K562 (cell line): ENCODE data around the gene UBN1. TPM values are rescaled to one million over a fixed set of nuclear protein-coding genes. Genes with fewer than 3 reads are reported as not detected.
A peak's percentile ranks its signal among the peaks of the same experiment; 100 is the strongest.

ENCODE experiments used
- ATAC-seq: fragments of 200-7000 bp; cut with Tn5 transposase; 3 replicates; pipeline ENCODE4 v1.9.1; 2020; ENCODE audit warnings: moderate library complexity
- BruUV-seq: library from RNA; stranded (reverse); fragments of 400-500 nt; replicated peaks from 2 replicates; lab custom pipeline; 2021; lab: Mats Ljungman, UMichigan
- CTCF ChIA-PET: fragments of 300-600 bp; formaldehyde crosslinking; extraction: SDS; loops from one replicate; lab custom pipeline; 2021; ENCODE audit warnings: low intra/inter-chr PET ratio; lab: Yijun Ruan, JAX
- POLR2A ChIA-PET: fragments of 300-600, 350-650 bp; sonication (Branson Sonifier 250); formaldehyde crosslinking; extraction: SDS; loops from one replicate; lab custom pipeline; 2021; ENCODE audit warnings: antibody characterized with exemption, inconsistent platforms; lab: Yijun Ruan, JAX
- DNase-seq, 4 experiments: peaks; one replicate each; pipeline versions ENCODE4 v3.0.0 to v3.0.0-alpha.2; 2011 to 2018; ENCODE audit warnings: low spot score in 3 of 4, mixed read lengths in 3 of 4; ENCODE audit errors: extremely low read depth in 1 of 4
- FAIRE-seq: peaks from 2 replicates; lab custom pipeline; 2011; peaks lifted over from hg19 to GRCh38; lab: Jason Lieb, UNC
- H2AFZ ChIP-seq: 2 replicates; pipeline ENCODE4 v1.6.0; 2011; ENCODE audit warnings: low read depth, low read length, control low read depth, inconsistent platforms
- H3K27ac ChIP-seq: fragments of 200-600 bp; 3 replicates; pipeline ENCODE4 v1.8.0; 2011; ENCODE audit warnings: low read depth, mild to moderate bottlenecking, control low read depth, inconsistent platforms, low read length, moderate library complexity, mixed read lengths; ENCODE audit errors: extremely low read depth
- H3K27me3 ChIP-seq, 2 experiments: fragments of 300-600 bp in 1 of 2; 2 replicates in 1 of 2; 3 replicates in 1 of 2; pipeline versions ENCODE4 v1.6.0 to v1.8.0; 2011; ENCODE audit warnings: inconsistent platforms in 2 of 2, low read length in 2 of 2, mild to moderate bottlenecking in 1 of 2, mixed read lengths in 1 of 2, moderate library complexity in 1 of 2; ENCODE audit not compliant: control insufficient read depth in 2 of 2, insufficient read depth in 2 of 2
- H3K36me3 ChIP-seq: fragments of 300-600 bp; 3 replicates; pipeline ENCODE4 v1.8.0; 2011; ENCODE audit warnings: mild to moderate bottlenecking, low read length, inconsistent platforms; ENCODE audit not compliant: control insufficient read depth, insufficient read depth
- H3K4me1 ChIP-seq, 2 experiments: fragments of 200-600 bp in 1 of 2; replicated peaks in 1 of 2; 2 replicates in 1 of 2; 3 replicates in 1 of 2; pipeline versions ENCODE4 v1.5.1 to v1.8.0; 2011; ENCODE audit warnings: inconsistent platforms in 2 of 2, low read length in 2 of 2, mild to moderate bottlenecking in 1 of 2, mixed read lengths in 1 of 2, moderate library complexity in 1 of 2; ENCODE audit not compliant: control insufficient read depth in 2 of 2, insufficient read depth in 2 of 2
- H3K4me2 ChIP-seq: 2 replicates; pipeline ENCODE4 v1.6.1; 2011; ENCODE audit warnings: low read length, control low read depth, inconsistent platforms, mixed read lengths; ENCODE audit not compliant: insufficient read depth
- H3K4me3 ChIP-seq: fragments of 200-600 bp; sonication (generic), shearing (Covaris generic); 2 replicates; pipeline ENCODE4 v1.5.1; 2016; ENCODE audit warnings: control low read depth, inconsistent platforms
- H3K79me2 ChIP-seq: fragments of 200-600 bp; 3 replicates; pipeline ENCODE4 v1.8.0; 2011; ENCODE audit warnings: low read length, inconsistent platforms; ENCODE audit not compliant: control insufficient read depth, insufficient read depth
- H3K9ac ChIP-seq, 2 experiments: 2 replicates each; pipeline versions ENCODE4 v1.6.0 to v1.6.1; 2011; ENCODE audit warnings: low read depth in 2 of 2, low read length in 2 of 2, control low read depth in 1 of 2, inconsistent platforms in 1 of 2, mild to moderate bottlenecking in 1 of 2, mixed read lengths in 1 of 2; ENCODE audit not compliant: insufficient read depth in 1 of 2
- H3K9me1 ChIP-seq: one replicate; pipeline ENCODE4 v1.6.0; 2011; ENCODE audit warnings: inconsistent platforms, mild to moderate bottlenecking, low read length, moderate library complexity; ENCODE audit not compliant: control insufficient read depth, insufficient read depth
- H3K9me3 ChIP-seq: replicated peaks from 2 replicates; pipeline ENCODE4 v1.5.1; 2011; ENCODE audit warnings: low read depth, low read length, inconsistent platforms; ENCODE audit not compliant: control insufficient read depth, insufficient read depth
- H4K20me1 ChIP-seq: replicated peaks from 2 replicates; pipeline ENCODE4 v1.6.1; 2011; ENCODE audit warnings: low read length, inconsistent platforms, mixed read lengths; ENCODE audit not compliant: control insufficient read depth, insufficient read depth
- BCOR ChIP-seq: fragments of 450-650 bp; IDR thresholded peaks from 2 replicates; pipeline ENCODE4 v1.6.1; 2016
- BRCA1 ChIP-seq, 2 experiments: fragments of 450-650 bp in 1 of 2; sonication (generic) in 1 of 2; formaldehyde crosslinking in 1 of 2; IDR thresholded peaks; 2 replicates each; pipeline versions ENCODE4 v1.5.0 to v1.6.1; 2017 to 2020; ENCODE audit warnings: mild to moderate bottlenecking in 1 of 2, missing genetic modification reagents in 1 of 2
- OTX1 ChIP-seq: fragments of 450-650 bp; formaldehyde crosslinking; IDR thresholded peaks from 2 replicates; pipeline ENCODE4 v1.4.0; 2022; ENCODE audit warnings: mild to moderate bottlenecking
- RCOR1 ChIP-seq, 2 experiments: IDR thresholded peaks; 2 replicates each; pipeline ENCODE4 v1.6.1; 2012; ENCODE audit warnings: low read depth in 2 of 2, low read length in 2 of 2, borderline replicate concordance in 1 of 2, improper control_type of control experiment in 1 of 2
- WGBS: fragments of 100-300 bp; shearing (Covaris generic); methylation state at CpG from one replicate; pipeline ENCODE4 v1.1.6; 2016; ENCODE audit warnings: low coverage, mixed read lengths; ENCODE audit not compliant: insufficient coverage; ENCODE audit errors: missing lambda C conversion rate; 5-methylcytosine and 5-hydroxymethylcytosine counted together
- in situ Hi-C: fragments of 300-500 bp; cut with MboI; formaldehyde crosslinking; loops from 4 replicates; pipeline ENCODE4 v1.15.0; 2018; ENCODE audit warnings: inconsistent platforms, mixed read lengths
- intact Hi-C: fragments of 100-400 bp; cut with micrococcal nuclease; formaldehyde crosslinking; loops from 2 replicates; pipeline ENCODE4 v1.14.2; 2022
- polyA plus RNA-seq, 8 experiments: library from polyadenylated mRNA; depleted of rRNA in 4 of 8; stranded (reverse) in 5 of 8; unstranded in 3 of 8; fragments of >200 nt; fragmentation: Nextera tagmentation in 2 of 8; fragmentation: Illumina TruSeq in 1 of 8; extraction: Ambion mirVana in 2 of 8; extraction: Trizol in 1 of 8; gene quantifications; 2 replicates each; pipeline versions ENCODE4 v1.2.1 to v1.2.3, GENCODE V29; 2011 to 2014; ENCODE audit warnings: inconsistent platforms in 1 of 8, missing spikeins in 1 of 8
- total RNA-seq, 7 experiments: library from RNA; depleted of rRNA in 6 of 7; stranded (reverse); fragments of >200 nt in 6 of 7; fragmentation: Illumina TruSeq in 2 of 7; extraction: Trizol in 2 of 7; gene quantifications; 2 replicates each; pipeline versions ENCODE4 v1.2.1 to v1.2.3, GENCODE V29; 2011 to 2021; ENCODE audit warnings: low replicate concordance in 1 of 7
- TF ChIP-seq, protein P1 (sequence below): fragments of 450-650 bp; IDR thresholded peaks from 2 replicates; pipeline ENCODE4 v1.6.1; 2017; ENCODE audit warnings: antibody characterized with exemption

UBN1 gene
- total and polyA plus RNA-seq, 9 of the 15 experiments (the other 6 are each of a cell fraction or from before 2014, with no cell fraction given), result 1.5 to 45.7 (median 20.6) TPM

DNA sequence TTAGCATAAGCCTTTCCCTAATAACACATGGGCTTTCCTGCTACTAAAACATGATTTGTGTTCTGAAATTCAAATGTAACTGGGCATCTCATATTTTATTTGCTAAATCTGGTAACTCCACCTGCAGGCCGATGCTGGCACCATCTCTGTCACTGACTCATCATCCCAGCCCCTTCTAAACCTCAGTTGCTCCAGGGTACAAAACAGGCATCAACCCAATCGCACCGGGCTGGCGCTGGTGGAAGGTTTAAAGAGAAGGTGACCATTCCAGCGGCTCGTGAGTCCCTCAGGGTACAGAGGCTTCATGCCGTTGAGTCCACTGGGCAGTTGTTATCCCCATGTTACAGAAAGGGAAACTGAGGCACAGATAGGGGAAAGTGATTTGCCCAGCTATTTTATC, 62.5 kb downstream of the UBN1 start:
- ChIA-PET POLR2A (no interaction called here), CTCF (interaction anchor here (1.6 kb wide), 1 partner anchor 193 kb away, joined by 5 read pairs; no protein-coding TSS in a partner anchor)
- ATAC-seq (no peak), DNase-seq (no peak), FAIRE-seq (no peak)
- Histone ChIP-seq H3K9ac (no peak overlapping the region), H3K4me2 (no peak overlapping the region), H3K9me1 (no peaks in the 10 kb centered on the region), H3K27ac (no peak overlapping the region), H3K4me3 (no peak overlapping the region), H3K79me2 (no peaks in the 10 kb centered on the region), H2AFZ (no peak overlapping the region), H3K9me3 (no peaks in the 10 kb centered on the region), H3K36me3 (no peaks in the 10 kb centered on the region)
- BruUV-seq, result no TSS peak
- intact Hi-C loops (no loop called here), in situ Hi-C loops (no loop called here)
- TF ChIP-seq OTX1 (CRISPR knock-in tag), result no peak
- TF ChIP-seq, protein P1, sequence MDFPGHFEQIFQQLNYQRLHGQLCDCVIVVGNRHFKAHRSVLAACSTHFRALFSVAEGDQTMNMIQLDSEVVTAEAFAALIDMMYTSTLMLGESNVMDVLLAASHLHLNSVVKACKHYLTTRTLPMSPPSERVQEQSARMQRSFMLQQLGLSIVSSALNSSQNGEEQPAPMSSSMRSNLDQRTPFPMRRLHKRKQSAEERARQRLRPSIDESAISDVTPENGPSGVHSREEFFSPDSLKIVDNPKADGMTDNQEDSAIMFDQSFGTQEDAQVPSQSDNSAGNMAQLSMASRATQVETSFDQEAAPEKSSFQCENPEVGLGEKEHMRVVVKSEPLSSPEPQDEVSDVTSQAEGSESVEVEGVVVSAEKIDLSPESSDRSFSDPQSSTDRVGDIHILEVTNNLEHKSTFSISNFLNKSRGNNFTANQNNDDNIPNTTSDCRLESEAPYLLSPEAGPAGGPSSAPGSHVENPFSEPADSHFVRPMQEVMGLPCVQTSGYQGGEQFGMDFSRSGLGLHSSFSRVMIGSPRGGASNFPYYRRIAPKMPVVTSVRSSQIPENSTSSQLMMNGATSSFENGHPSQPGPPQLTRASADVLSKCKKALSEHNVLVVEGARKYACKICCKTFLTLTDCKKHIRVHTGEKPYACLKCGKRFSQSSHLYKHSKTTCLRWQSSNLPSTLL, result no peak
- TF ChIP-seq BCOR, result 0 out of 2 replicates have a peak, but pooled peaks have one; percentile 36
- TF ChIP-seq RCOR1 (IDR thresholded peaks at IDR 0.05; ENCODE audit: borderline replicate concordance in 1 of 2, low read depth in 2 of 2, low read length in 2 of 2), result no peak
- no peak for TF ChIP-seq BRCA1 (IDR thresholded peaks at IDR 0.05)
- TF ChIP-seq BRCA1 (CRISPR knock-in tag; IDR thresholded peaks at IDR 0.05), result no peak
- TF ChIP-seq, all 486 proteins: peak for 1
- H3K27me3 ChIP-seq, result peaks cover 16 to 37% of the 10 kb centered on the region in 2 experiments; a peak in 3 of 5 replicates
- peaks cover 0 to 4% of the 10 kb centered on the region in 2 experiments; a peak in 1 of 5 replicates for H3K4me1 ChIP-seq
- H4K20me1 ChIP-seq, result no peaks in the 10 kb centered on the region
- 11% methylated on average over 7 of the region's 7 CpGs for WGBS
